Peyer's patch (tissue), 4 donors: ENCODE data around the gene SLC35E2B. TPM values are rescaled to one million over a fixed set of nuclear protein-coding genes. Genes with fewer than 3 reads are reported as not detected.
A peak's percentile ranks its signal among the peaks of the same experiment; 100 is the strongest.
"Not testable (repeated sequence)": the region's sequence is repeated elsewhere in the genome, so short reads cannot be mapped to it uniquely, and the experiment has no call there.

Experiments
- DNase-seq, 3 donors: peaks; one replicate each; pipeline ENCODE4 v3.0.0-alpha.2; 2017 to 2019
- H3K27ac ChIP-seq, 4 donors: fragments of 200-600 bp; sonication (generic); one replicate each; pipeline ENCODE4 v1.5.1; 2016 to 2019
- H3K27me3 ChIP-seq, 2 donors: fragments of 200-600 bp; sonication (generic); one replicate each; pipeline ENCODE4 v1.5.1; 2019
- H3K36me3 ChIP-seq, 3 donors: fragments of 200-600 bp; sonication (generic); one replicate each; pipeline ENCODE4 v1.5.1; 2016 to 2019
- H3K4me1 ChIP-seq, 4 donors: fragments of 200-600 bp; sonication (generic); one replicate each; pipeline ENCODE4 v1.5.1; 2016 to 2019
- H3K4me3 ChIP-seq, 4 donors: fragments of 200-600 bp; sonication (generic); 1 replicate in 3 of 4; 2 replicates in 1 of 4; pipeline ENCODE4 v1.5.1; 2016 to 2019; ENCODE audit warnings: mild to moderate bottlenecking in 1 of 4
- H3K9me3 ChIP-seq, 4 donors: fragments of 200-600 bp; sonication (generic); one replicate each; pipeline ENCODE4 v1.5.1; 2016 to 2019; ENCODE audit warnings: mild to moderate bottlenecking in 1 of 4
- CTCF ChIP-seq, 6 experiments: fragments of 450-650 bp in 4 of 6; fragments of 200-600 bp in 2 of 6; sonication (generic) in 1 of 6; IDR thresholded peaks; one replicate each; pipeline ENCODE4 v1.5.1; 2017 to 2019; ENCODE audit warnings: antibody characterized with exemption in 6 of 6, mild to moderate bottlenecking in 3 of 6, moderate library complexity in 1 of 6
- POLR2A ChIP-seq, 2 donors: fragments of 450-650 bp; IDR thresholded peaks; one replicate each; pipeline ENCODE4 v1.5.1; 2017; ENCODE audit warnings: antibody characterized with exemption in 2 of 2, mild to moderate bottlenecking in 2 of 2, moderate library complexity in 2 of 2
- total RNA-seq, 4 donors: library from RNA; depleted of rRNA; stranded (reverse); fragments of >200 nt; gene quantifications; one replicate each; pipeline ENCODE4 v1.1.0, GENCODE V29; 2016

Gene SLC35E2B
- 100 to 1,000 TPM in 2 of 4 donors, 10 to 100 TPM in 2; 76.9 to 132 (median 103) TPM for total RNA-seq

DNA sequence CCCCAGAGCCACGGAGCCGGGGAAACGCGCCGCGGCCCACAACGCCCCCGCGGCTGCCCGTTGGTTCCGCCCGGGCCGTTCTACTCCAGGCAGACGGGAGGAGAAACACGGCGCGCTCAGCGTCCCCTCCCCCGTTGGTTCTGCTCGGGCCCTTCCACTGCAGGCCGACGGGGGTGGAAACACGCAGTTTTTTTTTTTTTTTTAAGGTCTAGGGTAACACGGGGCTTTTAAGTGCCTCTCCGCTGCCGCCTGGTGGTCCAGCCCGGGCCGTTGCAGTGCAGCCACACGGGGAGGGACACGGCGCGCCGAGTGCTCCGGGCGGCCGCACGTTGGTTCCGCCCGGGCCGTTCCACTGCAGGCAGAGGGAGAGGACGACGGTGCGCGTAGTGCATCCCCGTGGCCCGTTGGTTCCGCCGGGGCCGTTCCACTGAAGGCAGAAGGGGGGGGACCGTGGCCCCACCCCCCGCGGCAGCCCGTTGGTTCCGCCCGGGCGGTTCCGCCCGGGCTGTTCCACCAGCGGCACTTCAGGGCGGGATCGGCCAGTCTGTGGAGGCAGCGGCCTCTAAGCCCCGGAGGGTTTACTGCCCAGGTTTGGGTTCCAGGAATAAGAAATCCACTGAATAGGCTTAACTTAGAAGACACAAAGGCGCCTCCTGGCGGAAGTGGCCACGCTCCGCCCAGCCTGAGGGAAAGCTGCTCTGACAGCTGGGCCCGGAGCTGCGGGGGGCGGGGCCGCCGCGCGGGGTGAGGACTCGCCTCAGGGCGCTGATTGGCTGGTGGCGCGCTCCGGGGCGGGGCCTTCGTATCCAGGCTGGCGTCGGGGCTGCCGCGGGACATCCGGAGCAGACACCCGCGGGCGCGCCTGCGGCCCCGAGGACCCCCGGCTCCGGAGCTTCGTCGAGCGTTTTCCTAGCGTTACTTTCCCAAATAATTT, at the start of gene SLC35E2B:
Gene SLC35E2B, minus strand, starts transcription at position 82 of the 934 bp plus-strand sequence. CDS start 16,096 bp downstream, outside the sequence.
- not testable (repeated sequence) for H3K9me3 ChIP-seq, H3K4me1 ChIP-seq, H3K36me3 ChIP-seq, H3K27me3 ChIP-seq
- Histone ChIP-seq H3K27ac (peak within 1 kb of the TSS; percentile 87 to 95 (median 91)), H3K4me3 (peak within 1 kb of the TSS; percentile 58 to 79 (median 64))
- TF ChIP-seq POLR2A (IDR thresholded peaks at IDR 0.05) (peak in 1 of 2 donors; percentile 32), CTCF (IDR thresholded peaks at IDR 0.05) (peak in 3 of 6 experiments; percentile 21 to 55 (median 24))
- DNase-seq, result peak; percentile 92 to 95 (median 94)

DNA sequence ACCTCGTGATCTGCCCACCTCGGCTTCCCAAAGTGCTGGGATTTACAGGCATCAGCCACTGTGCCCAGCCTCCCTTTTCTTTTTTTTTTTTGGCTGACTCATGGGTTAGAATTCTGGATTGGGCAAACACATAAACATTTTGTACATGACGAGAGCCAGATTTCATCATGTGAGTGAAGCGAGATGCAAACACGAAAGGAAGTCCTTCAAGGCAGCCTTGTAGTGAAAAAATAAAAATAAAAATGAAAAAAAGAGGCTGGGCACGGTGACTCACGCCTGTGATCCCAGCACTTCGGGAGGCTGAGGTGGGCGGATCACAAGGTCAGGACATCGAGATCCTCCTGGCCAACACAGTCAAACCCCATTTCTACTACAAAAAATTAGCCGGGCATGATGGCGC, 48.4 kb upstream of the SLC35E2B start:
- H3K36me3 ChIP-seq, H3K4me3 ChIP-seq, H3K4me1 ChIP-seq, H3K9me3 ChIP-seq, DNase-seq, H3K27me3 ChIP-seq: not testable (repeated sequence)
- peak overlapping the region in 2 of 4 donors; percentile 52 for H3K27ac ChIP-seq

DNA sequence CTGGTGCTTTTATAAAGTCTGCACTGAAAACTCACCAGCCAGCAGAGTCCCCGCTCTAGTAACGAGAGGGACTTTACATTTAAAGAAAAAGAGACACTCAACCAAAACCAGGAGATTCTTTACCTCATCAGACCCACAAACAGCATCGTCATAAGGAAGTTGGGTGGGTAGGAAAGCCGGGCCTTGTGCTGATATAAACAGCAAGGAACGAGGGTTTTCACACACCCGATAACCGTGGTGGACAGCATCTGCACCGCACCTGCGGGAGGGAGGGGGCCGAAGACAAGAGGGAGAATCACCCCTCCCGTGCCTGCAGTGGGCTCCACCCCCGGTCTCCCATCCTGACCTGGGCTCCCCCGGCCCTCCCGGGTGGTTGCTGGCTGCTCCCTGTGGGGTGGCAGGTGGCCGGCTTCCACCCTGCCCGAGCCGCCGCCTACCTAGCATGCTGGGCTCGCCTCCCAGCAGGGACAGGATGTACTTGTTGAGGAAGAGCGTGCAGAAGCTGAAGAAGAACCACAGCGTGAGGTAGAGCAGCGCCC, 46.3 kb upstream of the SLC35E2B start:
- not testable (repeated sequence) for H3K4me3 ChIP-seq, H3K9me3 ChIP-seq, H3K36me3 ChIP-seq, H3K4me1 ChIP-seq, H3K27me3 ChIP-seq, H3K27ac ChIP-seq
- DNase-seq, result peak in 1 of 3 donors; percentile 11

DNA sequence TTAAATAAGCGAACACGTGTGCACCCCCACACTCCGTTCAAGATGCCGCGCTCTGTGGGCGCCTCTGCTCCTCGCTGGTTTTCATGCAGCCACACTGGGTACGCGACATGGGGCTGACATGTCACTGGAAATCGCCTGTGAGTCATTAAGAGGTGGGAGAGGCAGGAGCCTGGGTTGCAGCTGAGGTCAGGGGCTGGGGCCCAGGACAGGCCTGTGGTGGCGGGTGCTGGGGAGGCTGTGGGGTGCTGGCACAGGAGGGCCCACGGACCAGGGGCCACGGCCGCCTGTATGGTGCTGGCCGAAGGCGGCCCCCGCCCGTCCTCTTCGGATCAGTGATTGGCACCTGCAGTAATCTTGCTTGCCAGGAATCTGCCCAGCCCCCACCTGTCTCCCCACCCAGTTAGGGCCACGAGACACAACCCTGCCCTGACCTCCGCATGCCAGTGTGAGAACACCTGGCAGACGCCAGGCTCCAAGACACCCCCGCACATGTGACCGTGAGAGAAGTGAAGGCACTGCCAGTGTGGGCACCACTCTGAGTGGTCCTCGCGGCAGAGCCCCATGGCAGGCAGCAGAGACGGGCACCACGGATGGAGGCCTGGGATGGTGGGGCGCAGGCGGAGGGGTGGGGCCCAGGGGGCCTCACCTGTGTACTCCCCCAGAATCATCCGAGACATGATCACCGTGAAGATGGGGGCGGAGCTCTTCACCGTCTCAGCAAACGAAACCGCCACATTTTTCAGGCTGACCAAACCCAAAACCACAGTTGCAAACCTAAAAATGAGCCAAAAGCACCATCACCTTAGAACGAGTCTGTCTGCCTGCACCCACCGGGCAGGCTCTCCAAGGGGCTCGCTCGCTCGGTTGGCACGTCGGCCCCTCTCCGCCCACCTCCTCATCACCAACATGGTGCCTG, 45.3 kb upstream of the SLC35E2B start:
- peak in 2 of 3 donors; percentile 15 to 48 for DNase-seq
- H3K36me3 ChIP-seq, result not testable (repeated sequence)

DNA sequence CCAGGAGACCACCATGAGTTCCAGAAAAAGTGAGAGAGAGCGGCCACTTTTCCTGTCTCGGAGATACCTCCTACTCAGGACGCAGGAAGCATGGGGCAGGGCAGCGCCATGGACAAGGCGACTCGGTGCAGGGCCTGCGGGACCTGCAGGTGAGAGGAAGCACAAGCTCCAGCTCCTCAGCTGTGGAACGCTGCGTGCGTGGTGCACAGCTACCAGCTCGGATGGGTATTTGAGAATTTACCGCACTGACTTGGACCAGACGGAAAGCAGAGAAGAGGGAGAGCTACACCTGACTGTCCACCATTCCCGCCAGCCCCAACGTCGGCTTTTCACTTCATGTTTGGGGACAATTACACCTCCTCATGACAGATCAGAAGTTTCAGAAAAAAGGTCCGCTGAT, 39.8 kb upstream of the SLC35E2B start:
- peak in 1 of 3 donors; percentile 28 for DNase-seq
- Histone ChIP-seq H3K27me3 (no peaks in the 10 kb centered on the region), H3K27ac (no peak overlapping the region), H3K9me3 (no peaks in the 10 kb centered on the region), H3K36me3 (peaks cover 0 to 27% (median 0%) of the 10 kb centered on the region in 3 donors), H3K4me3 (no peak overlapping the region), H3K4me1 (peaks cover 0 to 5% (median 0%) of the 10 kb centered on the region in 4 donors)
- TF ChIP-seq POLR2A (IDR thresholded peaks at IDR 0.05), result no peak
- no peak for TF ChIP-seq CTCF (IDR thresholded peaks at IDR 0.05)

More for the DNA sequence above, 45.3 kb upstream of the SLC35E2B start:
- H3K27ac ChIP-seq, result peak overlapping the region in 1 of 4 donors; percentile 46
- H3K27me3 ChIP-seq, H3K4me3 ChIP-seq, H3K9me3 ChIP-seq, H3K4me1 ChIP-seq: not testable (repeated sequence)

DNA sequence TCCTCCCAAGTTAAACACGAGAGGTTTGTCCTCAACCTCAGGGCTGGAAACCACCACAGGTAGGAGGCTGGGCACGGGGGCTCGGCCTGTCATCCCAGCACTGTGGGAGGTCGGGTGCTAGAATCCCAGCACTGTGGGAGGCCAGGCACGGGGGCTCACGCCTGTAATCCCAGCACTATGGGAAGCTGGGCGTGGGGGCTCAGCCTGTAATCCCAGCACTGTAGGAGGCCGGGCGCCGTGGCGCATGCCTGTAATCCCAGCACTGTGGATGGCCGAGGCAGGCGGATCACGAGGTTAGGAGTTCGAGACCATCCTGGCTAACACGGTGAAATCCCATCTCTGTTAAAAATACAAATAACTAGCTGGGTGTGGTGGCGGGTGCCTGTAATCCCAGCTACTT, 38.3 kb upstream of the SLC35E2B start:
- Histone ChIP-seq H3K4me3 (no peak overlapping the region), H3K9me3 (no peaks in the 10 kb centered on the region), H3K36me3 (peaks cover 0 to 27% (median 0%) of the 10 kb centered on the region in 3 donors), H3K27me3 (no peaks in the 10 kb centered on the region), H3K4me1 (peaks cover 0 to 5% (median 0%) of the 10 kb centered on the region in 4 donors), H3K27ac (no peak overlapping the region)
- DNase-seq, result peak in 1 of 3 donors; percentile 25
- TF ChIP-seq POLR2A (IDR thresholded peaks at IDR 0.05) (no peak), CTCF (IDR thresholded peaks at IDR 0.05) (no peak)

GRCh38 chr1:1730230-1730629, 37.6 kb upstream of the SLC35E2B start:
- not testable (repeated sequence) for H3K4me1 ChIP-seq, H3K4me3 ChIP-seq, H3K27ac ChIP-seq, H3K27me3 ChIP-seq, DNase-seq, H3K9me3 ChIP-seq
- peaks cover 0 to 27% (median 0%) of the 10 kb centered on the region in 3 donors for H3K36me3 ChIP-seq

DNA sequence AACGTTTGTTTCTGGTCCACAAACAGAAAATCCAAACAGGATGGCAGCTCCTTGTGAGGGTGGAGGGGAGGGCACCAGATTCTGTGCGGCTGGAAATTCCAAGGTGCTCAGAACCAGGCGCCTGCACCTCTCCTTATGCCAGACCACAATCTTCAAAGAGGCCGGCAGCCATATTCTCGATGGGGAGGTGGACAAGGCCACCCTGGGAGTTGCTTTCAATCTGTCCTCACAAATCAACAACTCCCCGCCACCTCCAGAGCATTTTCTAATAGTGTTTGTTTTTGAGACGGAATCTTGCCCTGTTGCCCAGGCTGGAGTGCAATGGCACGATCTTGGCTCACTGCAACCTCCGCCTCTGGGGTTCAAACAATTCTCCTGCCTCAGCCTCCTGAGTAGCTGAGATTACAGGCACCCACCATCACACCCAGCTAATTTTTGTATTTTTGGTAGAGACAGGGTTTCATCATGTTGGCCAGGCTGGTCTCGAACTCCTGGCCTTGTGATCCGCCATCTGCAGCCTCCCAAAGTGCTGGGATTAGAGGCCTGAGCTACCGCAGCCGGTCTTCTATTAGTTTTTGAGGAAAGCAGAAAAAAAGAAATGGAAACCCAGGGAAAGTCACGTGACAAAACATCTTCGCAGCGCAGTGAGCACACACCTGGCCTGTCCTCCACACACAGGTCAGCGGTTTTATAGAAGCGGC, 36.7 kb upstream of the SLC35E2B start:
- peaks cover 0 to 27% (median 0%) of the 10 kb centered on the region in 3 donors for H3K36me3 ChIP-seq
- H3K4me1 ChIP-seq, H3K9me3 ChIP-seq, H3K27me3 ChIP-seq, H3K4me3 ChIP-seq: not testable (repeated sequence)
- peak overlapping the region in 2 of 4 donors; percentile 43 to 53 for H3K27ac ChIP-seq
- DNase-seq, result peak in 1 of 3 donors; percentile 6

DNA sequence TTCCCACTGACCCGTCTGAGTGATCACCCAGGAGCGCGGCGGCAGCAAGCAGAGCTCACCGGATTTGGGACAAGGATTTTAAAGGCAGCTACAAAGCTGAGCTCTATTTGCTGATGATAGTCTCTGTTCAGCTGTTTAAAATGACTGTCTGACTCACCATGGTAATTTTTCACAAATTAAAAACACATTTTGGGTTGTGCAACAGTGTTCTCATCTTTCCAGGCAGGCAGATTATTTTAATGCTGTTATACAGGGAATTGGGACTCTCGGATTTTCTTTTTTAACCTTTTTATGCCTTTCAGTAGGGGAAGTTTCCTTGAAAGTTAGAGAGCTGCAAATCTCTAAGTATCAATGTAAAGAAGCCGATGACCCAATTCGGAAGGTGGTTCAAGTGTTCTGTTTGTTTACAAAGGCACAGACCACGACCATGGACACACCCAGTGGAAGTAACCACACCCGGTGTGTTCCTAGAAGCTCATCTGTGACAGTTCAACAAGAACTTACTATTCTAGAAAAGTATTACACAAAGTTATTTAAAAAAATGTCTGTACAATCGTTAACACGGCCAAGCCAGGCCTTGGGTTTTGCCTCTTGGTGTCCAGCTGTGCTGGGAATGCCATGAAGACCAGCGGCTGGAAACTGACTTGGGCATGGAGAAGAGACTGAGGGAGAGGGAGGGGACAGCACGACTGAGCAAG, 35.9 kb upstream of the SLC35E2B start:
- H3K36me3 ChIP-seq, result peaks cover 0 to 27% (median 0%) of the 10 kb centered on the region in 3 donors
- H3K4me1 ChIP-seq, H3K9me3 ChIP-seq, H3K27me3 ChIP-seq, H3K4me3 ChIP-seq: not testable (repeated sequence)
- H3K27ac ChIP-seq, result peak overlapping the region in 2 of 4 donors; percentile 43 to 53
- peak in 2 of 3 donors; percentile 14 to 52 for DNase-seq
